Lung (tissue), 12 donors: Measurements from ENCODE around the gene SRPX. TPM values are rescaled to one million over a fixed set of nuclear protein-coding genes. Genes with fewer than 3 reads are reported as not detected.

Experiments used
- ATAC-seq: fragments of 200-7000 bp; cut with Tn5 transposase; one replicate; pipeline ENCODE4 v1.9.1; 2020; ENCODE audit warnings: moderate number of reproducible peaks; ENCODE audit not compliant: insufficient read depth, low FRiP score
- DNase-seq, 3 donors: peaks; one replicate each; pipeline ENCODE4 v3.0.0-alpha.2; 2013 to 2017
- H3K27ac ChIP-seq, 2 donors: one replicate each; pipeline ENCODE4 v1.5.1; 2013; ENCODE audit warnings: mild to moderate bottlenecking in 2 of 2, moderate library complexity in 2 of 2, control low read depth in 1 of 2, inconsistent platforms in 1 of 2, low read depth in 1 of 2, low read length in 1 of 2
- H3K27me3 ChIP-seq, 3 donors: one replicate each; pipeline ENCODE4 v1.5.1; 2013; ENCODE audit warnings: low read length in 2 of 3; ENCODE audit not compliant: control insufficient read depth in 3 of 3, insufficient read depth in 3 of 3
- H3K36me3 ChIP-seq, 4 donors: one replicate each; pipeline ENCODE4 v1.5.1; 2013; ENCODE audit warnings: low read length in 4 of 4, mild to moderate bottlenecking in 1 of 4, moderate library complexity in 1 of 4; ENCODE audit not compliant: control insufficient read depth in 4 of 4, insufficient read depth in 4 of 4
- H3K4me1 ChIP-seq, 5 donors: one replicate each; pipeline ENCODE4 v1.5.1; 2013; ENCODE audit warnings: low read length in 5 of 5, mild to moderate bottlenecking in 2 of 5, moderate library complexity in 1 of 5; ENCODE audit not compliant: control insufficient read depth in 5 of 5, insufficient read depth in 5 of 5
- H3K4me3 ChIP-seq: one replicate; pipeline ENCODE4 v1.5.1; 2013; ENCODE audit warnings: mild to moderate bottlenecking, control low read depth, moderate library complexity
- H3K9ac ChIP-seq, 2 donors: one replicate each; pipeline ENCODE4 v1.5.1; 2013; ENCODE audit warnings: low read length in 2 of 2, control low read depth in 1 of 2; ENCODE audit not compliant: insufficient read depth in 1 of 2
- H3K9me3 ChIP-seq, 4 donors: one replicate each; pipeline ENCODE4 v1.5.1; 2013; ENCODE audit warnings: low read length in 3 of 4, mild to moderate bottlenecking in 1 of 4, moderate library complexity in 1 of 4; ENCODE audit not compliant: control insufficient read depth in 4 of 4, insufficient read depth in 3 of 4
- WGBS, 2 donors: extraction: QIAGEN DNeasy Blood & Tissue Kit; methylation state at CpG; one replicate each; pipeline ENCODE4 v1.1.7; 2013; 5-methylcytosine and 5-hydroxymethylcytosine counted together
- polyA plus RNA-seq, 2 donors: library from polyadenylated mRNA; stranded (reverse); fragments of 200-250 nt; gene quantifications; one replicate each; pipeline ENCODE4 v1.2.1, GENCODE V29; 2013
- total RNA-seq, 2 donors: library from RNA; depleted of rRNA in 1 of 2; stranded (reverse); fragments of >200 nt in 1 of 2; gene quantifications; one replicate each; pipeline ENCODE4 v1.2.1, GENCODE V29; 2014 to 2021
- TF ChIP-seq, protein P1 (sequence below): IDR thresholded peaks from 2 replicates; pipeline ENCODE4 v1.5.1; 2012; ENCODE audit warnings: mild to moderate bottlenecking; ENCODE audit errors: control extremely low read depth, extremely low read depth
- donor health status: control.
- donor health status: control.
- donor health status: Bipolar disorder and iron deficiency.
- donor health status: healthy.
- donor health status: DM: yes; HTN: yes; CAD: no.

SRPX gene
- total and polyA plus RNA-seq, 4 donors = 43.4 to 71.0 (median 46.3) TPM

GRCh38 chrX:38214044-38214443 lies 6.6 kb downstream of the SRPX start:
- TF ChIP-seq, protein P1, sequence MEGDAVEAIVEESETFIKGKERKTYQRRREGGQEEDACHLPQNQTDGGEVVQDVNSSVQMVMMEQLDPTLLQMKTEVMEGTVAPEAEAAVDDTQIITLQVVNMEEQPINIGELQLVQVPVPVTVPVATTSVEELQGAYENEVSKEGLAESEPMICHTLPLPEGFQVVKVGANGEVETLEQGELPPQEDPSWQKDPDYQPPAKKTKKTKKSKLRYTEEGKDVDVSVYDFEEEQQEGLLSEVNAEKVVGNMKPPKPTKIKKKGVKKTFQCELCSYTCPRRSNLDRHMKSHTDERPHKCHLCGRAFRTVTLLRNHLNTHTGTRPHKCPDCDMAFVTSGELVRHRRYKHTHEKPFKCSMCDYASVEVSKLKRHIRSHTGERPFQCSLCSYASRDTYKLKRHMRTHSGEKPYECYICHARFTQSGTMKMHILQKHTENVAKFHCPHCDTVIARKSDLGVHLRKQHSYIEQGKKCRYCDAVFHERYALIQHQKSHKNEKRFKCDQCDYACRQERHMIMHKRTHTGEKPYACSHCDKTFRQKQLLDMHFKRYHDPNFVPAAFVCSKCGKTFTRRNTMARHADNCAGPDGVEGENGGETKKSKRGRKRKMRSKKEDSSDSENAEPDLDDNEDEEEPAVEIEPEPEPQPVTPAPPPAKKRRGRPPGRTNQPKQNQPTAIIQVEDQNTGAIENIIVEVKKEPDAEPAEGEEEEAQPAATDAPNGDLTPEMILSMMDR = no peak
- H3K27me3 ChIP-seq = peaks cover 0 to 19% (median 0%) of the 10 kb centered on the region in 3 donors

GRCh38 chrX:38211891-38212635 lies 8.6 kb downstream of the SRPX start:
- DNase-seq = peak in 1 of 3 donors; percentile 17
- H3K27me3 ChIP-seq = peaks cover 0 to 16% (median 4%) of the 10 kb centered on the region in 3 donors
- H3K4me1 ChIP-seq = peaks cover 0 to 5% (median 0%) of the 10 kb centered on the region in 5 donors
- no peak for ATAC-seq
- TF ChIP-seq, protein P1 = no peak
- WGBS, 2 donors = 63 to 69% methylated on average over 4 of the region's 4 CpGs
- no peaks in the 10 kb centered on the region for H3K36me3 ChIP-seq
- H3K9me3 ChIP-seq = peaks cover 0 to 3% (median 0%) of the 10 kb centered on the region in 4 donors
- no peak overlapping the region for H3K27ac ChIP-seq
- no peak overlapping the region for H3K4me3 ChIP-seq
- no peak overlapping the region for H3K9ac ChIP-seq

More at GRCh38 chrX:38214044-38214443, 6.6 kb downstream of the SRPX start:
- ATAC-seq (no peak), DNase-seq (no peak)
- Histone ChIP-seq H3K9me3 (peaks cover 0 to 5% (median 0%) of the 10 kb centered on the region in 4 donors), H3K4me1 (peaks cover 0 to 5% (median 0%) of the 10 kb centered on the region in 5 donors), H3K36me3 (no peaks in the 10 kb centered on the region), H3K9ac (no peak overlapping the region), H3K4me3 (no peak overlapping the region), H3K27ac (no peak overlapping the region)
- 78 to 93% methylated on average over 1 of the region's 1 CpG for WGBS, 2 donors

GRCh38 chrX:38206542-38206941 lies 14.1 kb downstream of the SRPX start:
- Histone ChIP-seq H3K27ac (peak overlapping the region in 1 of 2 donors; percentile 12), H3K27me3 (peaks cover 0 to 19% (median 9%) of the 10 kb centered on the region in 3 donors), H3K9ac (no peak overlapping the region), H3K4me3 (no peak overlapping the region), H3K9me3 (peaks cover 0 to 2% (median 0%) of the 10 kb centered on the region in 4 donors), H3K36me3 (no peaks in the 10 kb centered on the region), H3K4me1 (peaks cover 0 to 2% (median under 1%) of the 10 kb centered on the region in 5 donors)
- 58 to 83% methylated on average over 3 of the region's 3 CpGs for WGBS, 2 donors
- no peak for DNase-seq
- no peak for ATAC-seq
- TF ChIP-seq, protein P1 = no peak
